ENCODE data around the gene NSD2.

The NSD2 gene

DNA sequence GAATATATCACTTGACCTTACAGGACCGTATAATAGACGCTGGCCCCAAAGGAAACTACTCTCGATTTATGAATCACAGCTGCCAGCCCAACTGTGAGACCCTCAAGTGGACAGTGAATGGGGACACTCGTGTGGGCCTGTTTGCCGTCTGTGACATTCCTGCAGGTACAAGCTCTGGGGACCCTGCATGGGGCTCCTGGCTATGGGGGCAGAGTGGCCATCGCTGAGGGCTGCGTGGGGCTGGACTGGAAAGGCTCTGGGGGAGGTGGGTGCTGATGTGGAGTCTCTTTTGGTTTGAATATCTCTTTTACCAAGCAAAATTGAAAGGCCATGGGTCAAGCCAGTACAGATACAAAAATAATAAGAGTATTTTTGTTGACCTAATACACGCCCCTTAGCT lies 103.6 kb downstream of the NSD2 start:
- no peak for DNase-seq

DNA sequence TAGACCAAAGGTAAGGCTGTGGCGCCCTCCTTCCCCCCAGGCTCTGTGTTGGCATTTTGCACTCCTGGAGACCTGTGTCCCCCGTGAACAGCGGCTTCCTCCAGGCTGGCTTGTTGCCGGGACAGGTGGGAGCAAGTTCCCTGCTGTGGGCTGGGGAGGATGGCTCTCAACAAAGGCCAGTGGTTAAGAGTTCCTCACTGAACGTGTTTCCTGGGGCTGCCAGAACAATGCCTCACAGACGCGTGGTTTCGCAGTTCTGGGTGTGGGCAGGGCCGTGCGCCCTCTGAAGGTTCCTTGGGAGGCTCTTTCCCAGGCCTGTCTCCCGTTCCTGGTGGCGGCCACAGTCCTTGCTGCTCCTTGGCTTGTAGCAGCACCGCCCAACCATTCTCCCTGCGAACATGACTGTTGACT lies 104.2 kb downstream of the NSD2 start:
- no peak for DNase-seq

- DNase-seq: no peak
Measured at GRCh38 chr4:1975880-1976279, 104.7 kb downstream of the NSD2 start.

- DNase-seq: no peak
Measured at GRCh38 chr4:1976416-1977352, 105.5 kb downstream of the NSD2 start.

GRCh38 chr4:1978226-1978625 lies 107.0 kb downstream of the NSD2 start:
- no peak for DNase-seq

DNA sequence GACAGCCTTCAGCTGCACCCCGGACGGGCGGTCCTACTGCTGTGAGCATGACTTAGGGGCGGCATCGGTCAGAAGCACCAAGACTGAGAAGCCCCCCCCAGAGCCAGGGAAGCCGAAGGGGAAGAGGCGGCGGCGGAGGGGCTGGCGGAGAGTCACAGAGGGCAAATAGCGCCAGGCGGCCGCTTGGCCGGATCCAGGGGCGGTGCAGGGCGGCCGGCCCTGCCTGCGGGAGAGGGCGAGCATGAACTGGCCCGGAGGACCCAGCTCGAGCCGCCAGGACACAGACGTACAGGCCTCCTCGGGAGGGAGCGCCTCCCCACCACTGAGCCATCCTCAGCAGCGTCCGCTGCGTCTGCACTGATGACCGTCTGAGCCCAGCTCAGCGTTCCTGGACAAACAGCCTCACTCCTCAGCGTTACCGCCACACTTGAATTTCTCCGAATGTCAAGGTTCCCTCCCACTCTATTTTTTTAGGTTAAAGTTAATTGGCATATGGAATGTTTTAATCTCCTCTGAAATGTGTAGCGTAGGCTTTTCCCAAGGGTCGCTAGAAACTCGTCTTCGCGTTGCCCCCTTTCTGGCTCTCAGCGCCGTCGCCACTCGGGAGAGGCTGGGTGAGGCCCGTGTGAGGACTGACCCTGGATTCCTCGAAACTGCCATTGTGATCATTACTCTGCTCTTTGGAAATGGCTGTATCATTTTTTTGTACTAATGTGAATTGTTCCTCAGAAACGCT lies 107.7 kb downstream of the NSD2 start:
- no peak for DNase-seq

- DNase-seq: no peak
Measured at GRCh38 chr4:1979477-1980196, 108.4 kb downstream of the NSD2 start.

DNA sequence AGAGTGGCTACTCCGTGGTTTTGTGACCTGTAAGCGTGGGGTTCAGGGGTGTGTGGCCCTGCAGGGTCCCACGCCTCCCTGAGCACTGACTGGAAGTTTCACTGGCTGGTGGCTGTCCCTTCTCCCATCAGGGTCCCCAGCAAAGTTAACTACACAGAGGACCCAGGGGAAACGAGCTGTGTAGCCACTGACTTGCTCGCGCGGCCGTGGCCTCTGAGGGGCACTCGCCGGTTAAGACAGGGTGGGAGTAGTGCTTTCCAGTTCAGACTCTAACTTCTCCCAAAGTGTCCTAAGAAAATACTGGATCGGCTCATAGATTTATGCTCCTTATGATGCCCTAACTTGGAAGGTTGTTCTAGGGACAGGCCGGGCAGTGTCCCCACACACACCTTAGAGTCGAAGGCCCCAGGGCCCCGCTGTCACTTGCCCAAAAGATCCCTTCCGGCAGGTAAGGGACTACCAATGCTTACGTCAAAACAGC lies 109.4 kb downstream of the NSD2 start:
- no peak for DNase-seq

- DNase-seq: no peak
Measured at GRCh38 chr4:1981251-1982058, 110.3 kb downstream of the NSD2 start.

- DNase-seq: no peak
Measured at GRCh38 chr4:1982124-1983052, 111.2 kb downstream of the NSD2 start.

DNA sequence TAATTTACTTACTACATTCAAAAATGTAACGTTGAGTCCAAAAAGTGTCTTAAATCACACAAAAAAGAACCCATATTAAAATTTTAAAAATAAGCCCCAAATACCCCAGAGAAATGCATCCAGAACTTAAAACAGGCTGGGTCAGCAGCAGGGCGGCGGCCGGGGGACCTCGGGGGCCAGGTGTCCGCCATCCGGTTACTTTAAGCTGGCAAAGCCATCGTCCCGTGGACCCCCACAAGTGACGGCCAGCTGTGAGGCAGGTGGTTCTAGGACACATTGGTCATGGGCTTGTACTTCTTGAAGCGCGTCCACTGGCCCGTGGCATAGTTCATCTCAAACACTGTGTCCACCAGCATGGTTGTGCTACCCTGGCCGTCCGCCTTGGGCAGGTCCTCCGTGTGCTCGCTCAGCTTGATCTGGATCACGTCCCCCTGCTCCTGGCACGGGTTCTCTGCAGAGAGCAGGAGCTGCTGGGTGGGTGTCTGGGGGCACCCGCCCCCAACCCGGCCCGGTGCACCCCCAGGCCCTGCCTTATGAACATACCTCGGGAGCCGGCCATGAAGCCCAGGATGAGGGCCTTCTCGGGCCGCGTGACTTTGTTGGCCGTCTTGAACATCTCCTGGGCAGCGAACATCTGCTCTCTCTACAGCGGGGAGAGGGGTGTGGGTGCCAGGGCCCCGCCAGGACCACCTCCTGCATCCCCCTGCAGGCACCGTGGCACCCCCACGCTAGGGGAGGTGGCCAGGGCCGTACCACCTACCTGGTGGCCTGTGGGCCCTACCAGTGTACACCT lies 112.1 kb downstream of the NSD2 start:
- no peak for DNase-seq

- DNase-seq: no peak
Measured at GRCh38 chr4:1983846-1984405, 112.7 kb downstream of the NSD2 start.

DNA sequence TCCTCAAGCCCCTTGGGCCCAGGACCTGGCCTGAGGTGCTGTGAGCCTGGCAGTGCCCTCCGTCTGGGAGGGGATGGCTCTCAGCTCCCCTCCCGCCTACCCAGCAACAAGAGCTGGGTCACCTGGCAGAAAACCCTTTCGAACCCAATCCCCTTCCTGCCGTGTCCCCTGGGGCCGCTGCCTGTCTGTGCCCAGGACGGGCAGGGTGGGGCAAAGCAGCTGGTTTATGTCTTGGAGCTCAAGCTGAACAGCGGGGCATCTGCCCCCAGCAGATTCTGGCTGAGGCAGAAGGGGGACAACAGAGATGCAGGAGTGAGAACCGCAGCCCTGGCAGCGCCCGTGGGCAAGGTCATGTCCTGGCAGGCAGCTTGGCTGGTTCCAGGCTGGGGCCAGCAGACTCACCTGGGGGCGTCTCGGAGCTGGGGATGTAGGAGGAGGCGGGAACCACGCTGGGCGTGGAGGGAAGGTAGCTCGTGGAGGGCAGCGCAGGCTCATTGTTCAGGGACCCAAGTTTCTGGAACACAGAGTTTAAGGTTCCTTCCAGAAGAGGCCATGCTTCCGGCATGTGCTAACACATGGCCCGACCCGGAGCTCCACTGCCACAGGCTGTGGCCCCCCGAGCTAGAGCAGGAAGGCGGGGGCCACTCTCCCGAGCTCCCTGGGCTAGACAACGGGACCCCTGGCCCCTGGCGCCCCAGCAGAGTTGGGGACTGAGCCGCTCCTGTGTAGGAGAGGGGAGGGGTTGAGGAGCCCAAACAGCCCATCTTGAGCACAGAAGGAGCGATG lies 113.4 kb downstream of the NSD2 start:
- no peak for DNase-seq

DNA sequence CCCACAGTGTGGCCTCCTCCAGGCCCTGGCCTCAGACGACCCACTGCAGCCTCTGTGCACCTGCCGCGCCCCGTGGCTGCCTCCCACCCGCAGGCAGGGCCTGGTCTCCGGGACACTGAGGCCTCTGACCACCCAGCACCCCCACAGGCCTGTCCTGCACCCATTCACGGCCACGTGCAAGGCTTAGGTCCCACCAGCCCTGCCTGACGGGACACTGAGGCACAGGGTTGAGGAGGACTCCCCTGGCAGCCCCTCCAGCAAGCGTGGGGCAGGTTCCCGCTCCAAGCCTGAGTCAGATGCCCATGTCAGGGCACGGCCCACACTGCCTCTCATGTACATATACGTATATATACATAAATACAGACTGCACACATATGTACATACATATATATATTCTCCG lies 114.1 kb downstream of the NSD2 start:
- no peak for DNase-seq

- no peak for DNase-seq
Measured at GRCh38 chr4:1985780-1986577, 114.8 kb downstream of the NSD2 start.

DNA sequence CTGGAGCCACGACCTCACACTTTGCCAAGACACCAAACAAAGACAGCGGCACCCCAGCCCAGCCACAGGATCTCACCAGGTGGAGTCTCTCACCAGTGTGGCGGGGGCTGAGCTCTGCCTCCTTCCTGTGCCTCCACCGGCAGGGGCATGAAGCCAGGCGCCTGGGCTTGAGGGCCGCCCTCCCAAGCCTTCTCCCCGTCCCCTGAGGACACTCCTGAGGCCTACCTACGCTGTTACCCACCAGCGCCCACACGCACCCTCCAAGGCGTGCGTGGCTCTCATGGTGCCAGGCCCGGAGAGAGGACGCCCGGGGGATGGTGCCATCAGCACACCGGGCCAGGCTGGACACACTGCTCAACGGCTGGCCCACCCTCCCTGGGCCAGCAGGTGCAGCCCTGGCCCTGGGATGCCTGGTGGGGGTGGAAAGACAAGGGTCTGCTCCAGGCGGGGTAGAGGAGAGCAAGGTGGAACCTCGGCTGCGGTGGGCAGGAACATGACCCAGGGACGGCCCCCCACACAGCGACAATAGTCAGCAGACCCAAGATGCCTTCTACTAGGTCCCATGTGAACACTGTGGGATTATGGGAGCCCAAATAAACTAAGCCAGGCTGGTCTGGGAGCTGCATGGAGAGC lies 115.5 kb downstream of the NSD2 start:
- DNase-seq: no peak

GRCh38 chr4:1987296-1987695 lies 116.1 kb downstream of the NSD2 start:
- no peak for DNase-seq
